Vagina (tissue), 2 donors: ENCODE results near the gene APOA1.

Experiments
- POLR2A ChIP-seq, 2 donors: fragments of 450-650 bp; IDR thresholded peaks; one replicate each; pipeline ENCODE4 v1.6.1; 2017; ENCODE audit warnings: antibody characterized with exemption in 2 of 2, mild to moderate bottlenecking in 2 of 2, moderate library complexity in 2 of 2
- POLR2AphosphoS5 ChIP-seq, 2 donors: sonication (generic); formaldehyde crosslinking; IDR thresholded peaks; one replicate each; pipeline ENCODE4 v1.9.0; 2017; ENCODE audit warnings: antibody characterized with exemption in 2 of 2, mild to moderate bottlenecking in 2 of 2, low read depth in 1 of 2; ENCODE audit not compliant: insufficient read depth in 1 of 2
- TF ChIP-seq, protein P1 (sequence below), 3 experiments: fragments of 450-650 bp in 2 of 3; fragments of 200-600 bp in 1 of 3; sonication (generic) in 1 of 3; IDR thresholded peaks; one replicate each; pipeline ENCODE4 v1.5.1; 2017 to 2019; ENCODE audit warnings: antibody characterized with exemption in 3 of 3, mild to moderate bottlenecking in 2 of 3, moderate library complexity in 2 of 3

DNA sequence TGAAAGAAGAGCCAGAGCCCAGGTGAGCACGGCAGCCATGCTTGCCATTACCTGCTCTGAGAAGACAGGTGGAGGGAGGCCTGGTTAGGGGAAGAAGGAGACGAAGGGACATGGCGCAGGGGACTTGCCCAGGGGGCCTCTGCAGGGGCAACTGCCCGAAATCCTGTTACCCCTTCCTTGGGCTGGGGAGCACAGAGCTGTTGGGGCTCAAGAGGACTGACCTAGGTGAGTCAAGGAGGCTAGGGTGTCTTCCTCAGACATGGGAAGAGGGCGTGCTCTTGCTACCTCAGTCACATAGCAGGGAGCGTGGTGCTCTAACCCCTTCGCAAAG, 45.6 kb downstream of the APOA1 start, which contains the start of gene APOA5:
- TF ChIP-seq, protein P1, sequence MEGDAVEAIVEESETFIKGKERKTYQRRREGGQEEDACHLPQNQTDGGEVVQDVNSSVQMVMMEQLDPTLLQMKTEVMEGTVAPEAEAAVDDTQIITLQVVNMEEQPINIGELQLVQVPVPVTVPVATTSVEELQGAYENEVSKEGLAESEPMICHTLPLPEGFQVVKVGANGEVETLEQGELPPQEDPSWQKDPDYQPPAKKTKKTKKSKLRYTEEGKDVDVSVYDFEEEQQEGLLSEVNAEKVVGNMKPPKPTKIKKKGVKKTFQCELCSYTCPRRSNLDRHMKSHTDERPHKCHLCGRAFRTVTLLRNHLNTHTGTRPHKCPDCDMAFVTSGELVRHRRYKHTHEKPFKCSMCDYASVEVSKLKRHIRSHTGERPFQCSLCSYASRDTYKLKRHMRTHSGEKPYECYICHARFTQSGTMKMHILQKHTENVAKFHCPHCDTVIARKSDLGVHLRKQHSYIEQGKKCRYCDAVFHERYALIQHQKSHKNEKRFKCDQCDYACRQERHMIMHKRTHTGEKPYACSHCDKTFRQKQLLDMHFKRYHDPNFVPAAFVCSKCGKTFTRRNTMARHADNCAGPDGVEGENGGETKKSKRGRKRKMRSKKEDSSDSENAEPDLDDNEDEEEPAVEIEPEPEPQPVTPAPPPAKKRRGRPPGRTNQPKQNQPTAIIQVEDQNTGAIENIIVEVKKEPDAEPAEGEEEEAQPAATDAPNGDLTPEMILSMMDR (IDR thresholded peaks at IDR 0.05): no peak
- TF ChIP-seq POLR2A (IDR thresholded peaks at IDR 0.05): no peak
- no peak for TF ChIP-seq POLR2AphosphoS5 (IDR thresholded peaks at IDR 0.05; ENCODE audit: insufficient read depth in 1 of 2, low read depth in 1 of 2)
